K562 (cell line): ENCODE data around the gene KCNJ9. TPM values are rescaled to one million over a fixed set of nuclear protein-coding genes. Genes with fewer than 3 reads are reported as not detected.

Experiments
- ATAC-seq: fragments of 200-7000 bp; cut with Tn5 transposase; 3 replicates; pipeline ENCODE4 v1.9.1; 2020; ENCODE audit warnings: moderate library complexity
- BruUV-seq: library from RNA; stranded (reverse); fragments of 400-500 nt; replicated peaks from 2 replicates; lab custom pipeline; 2021; lab: Mats Ljungman, UMichigan
- CTCF ChIA-PET: fragments of 300-600 bp; formaldehyde crosslinking; extraction: SDS; loops from one replicate; lab custom pipeline; 2021; ENCODE audit warnings: low intra/inter-chr PET ratio; lab: Yijun Ruan, JAX
- POLR2A ChIA-PET: fragments of 300-600, 350-650 bp; sonication (Branson Sonifier 250); formaldehyde crosslinking; extraction: SDS; loops from one replicate; lab custom pipeline; 2021; ENCODE audit warnings: antibody characterized with exemption, inconsistent platforms; lab: Yijun Ruan, JAX
- DNase-seq, 4 experiments: peaks; one replicate each; pipeline versions ENCODE4 v3.0.0 to v3.0.0-alpha.2; 2011 to 2018; ENCODE audit warnings: low spot score in 3 of 4, mixed read lengths in 3 of 4; ENCODE audit errors: extremely low read depth in 1 of 4
- FAIRE-seq: peaks from 2 replicates; lab custom pipeline; 2011; peaks lifted over from hg19 to GRCh38; lab: Jason Lieb, UNC
- H2AFZ ChIP-seq: 2 replicates; pipeline ENCODE4 v1.6.0; 2011; ENCODE audit warnings: low read depth, low read length, control low read depth, inconsistent platforms
- H3K27ac ChIP-seq: fragments of 200-600 bp; 3 replicates; pipeline ENCODE4 v1.8.0; 2011; ENCODE audit warnings: low read depth, mild to moderate bottlenecking, control low read depth, inconsistent platforms, low read length, moderate library complexity, mixed read lengths; ENCODE audit errors: extremely low read depth
- H3K27me3 ChIP-seq, 2 experiments: fragments of 300-600 bp in 1 of 2; 2 replicates in 1 of 2; 3 replicates in 1 of 2; pipeline versions ENCODE4 v1.6.0 to v1.8.0; 2011; ENCODE audit warnings: inconsistent platforms in 2 of 2, low read length in 2 of 2, mild to moderate bottlenecking in 1 of 2, mixed read lengths in 1 of 2, moderate library complexity in 1 of 2; ENCODE audit not compliant: control insufficient read depth in 2 of 2, insufficient read depth in 2 of 2
- H3K36me3 ChIP-seq: fragments of 300-600 bp; 3 replicates; pipeline ENCODE4 v1.8.0; 2011; ENCODE audit warnings: mild to moderate bottlenecking, low read length, inconsistent platforms; ENCODE audit not compliant: control insufficient read depth, insufficient read depth
- H3K4me1 ChIP-seq, 2 experiments: fragments of 200-600 bp in 1 of 2; replicated peaks in 1 of 2; 2 replicates in 1 of 2; 3 replicates in 1 of 2; pipeline versions ENCODE4 v1.5.1 to v1.8.0; 2011; ENCODE audit warnings: inconsistent platforms in 2 of 2, low read length in 2 of 2, mild to moderate bottlenecking in 1 of 2, mixed read lengths in 1 of 2, moderate library complexity in 1 of 2; ENCODE audit not compliant: control insufficient read depth in 2 of 2, insufficient read depth in 2 of 2
- H3K4me2 ChIP-seq: 2 replicates; pipeline ENCODE4 v1.6.1; 2011; ENCODE audit warnings: low read length, control low read depth, inconsistent platforms, mixed read lengths; ENCODE audit not compliant: insufficient read depth
- H3K4me3 ChIP-seq: fragments of 200-600 bp; sonication (generic), shearing (Covaris generic); 2 replicates; pipeline ENCODE4 v1.5.1; 2016; ENCODE audit warnings: control low read depth, inconsistent platforms
- H3K79me2 ChIP-seq: fragments of 200-600 bp; 3 replicates; pipeline ENCODE4 v1.8.0; 2011; ENCODE audit warnings: low read length, inconsistent platforms; ENCODE audit not compliant: control insufficient read depth, insufficient read depth
- H3K9ac ChIP-seq, 2 experiments: 2 replicates each; pipeline versions ENCODE4 v1.6.0 to v1.6.1; 2011; ENCODE audit warnings: low read depth in 2 of 2, low read length in 2 of 2, control low read depth in 1 of 2, inconsistent platforms in 1 of 2, mild to moderate bottlenecking in 1 of 2, mixed read lengths in 1 of 2; ENCODE audit not compliant: insufficient read depth in 1 of 2
- H3K9me1 ChIP-seq: one replicate; pipeline ENCODE4 v1.6.0; 2011; ENCODE audit warnings: inconsistent platforms, mild to moderate bottlenecking, low read length, moderate library complexity; ENCODE audit not compliant: control insufficient read depth, insufficient read depth
- H3K9me3 ChIP-seq: replicated peaks from 2 replicates; pipeline ENCODE4 v1.5.1; 2011; ENCODE audit warnings: low read depth, low read length, inconsistent platforms; ENCODE audit not compliant: control insufficient read depth, insufficient read depth
- H4K20me1 ChIP-seq: replicated peaks from 2 replicates; pipeline ENCODE4 v1.6.1; 2011; ENCODE audit warnings: low read length, inconsistent platforms, mixed read lengths; ENCODE audit not compliant: control insufficient read depth, insufficient read depth
- E2F4 ChIP-seq: sonication (generic); formaldehyde crosslinking; IDR thresholded peaks from 2 replicates; pipeline ENCODE4 v1.8.0; 2022; ENCODE audit warnings: mild to moderate bottlenecking, low read depth, missing genetic modification reagents
- IFI16 ChIP-seq: fragments of 250-450 bp; sonication (Bioruptor Pico); IDR thresholded peaks from 2 replicates; pipeline ENCODE4 v2.1.2; 2022; ENCODE audit warnings: mild to moderate bottlenecking, inconsistent platforms
- L3MBTL2 ChIP-seq: fragments of 450-650 bp; IDR thresholded peaks from 2 replicates; pipeline ENCODE4 v1.6.1; 2016; ENCODE audit warnings: mild to moderate bottlenecking, moderate library complexity
- MAX ChIP-seq: sonication (generic); formaldehyde crosslinking; IDR thresholded peaks from 2 replicates; pipeline ENCODE4 v1.9.0; 2022; ENCODE audit warnings: mild to moderate bottlenecking, missing genetic modification reagents
- MAZ ChIP-seq, 2 experiments: fragments of 450-650 bp in 1 of 2; sonication (generic) in 1 of 2; formaldehyde crosslinking; IDR thresholded peaks in 1 of 2; conservative IDR thresholded peaks in 1 of 2; 2 replicates each; pipeline versions ENCODE4 v1.4.0 to v1.5.0; 2020; ENCODE audit warnings: mild to moderate bottlenecking in 1 of 2, missing genetic modification reagents in 1 of 2
- MGA ChIP-seq: fragments of 450-650 bp; IDR thresholded peaks from 2 replicates; pipeline ENCODE4 v1.6.1; 2016; ENCODE audit warnings: mild to moderate bottlenecking, moderate library complexity
- ZNF212 ChIP-seq: fragments of 450-650 bp; formaldehyde crosslinking; IDR thresholded peaks from 2 replicates; pipeline ENCODE4 v1.4.0; 2020; ENCODE audit warnings: mild to moderate bottlenecking
- WGBS: fragments of 100-300 bp; shearing (Covaris generic); methylation state at CpG from one replicate; pipeline ENCODE4 v1.1.6; 2016; ENCODE audit warnings: low coverage, mixed read lengths; ENCODE audit not compliant: insufficient coverage; ENCODE audit errors: missing lambda C conversion rate; 5-methylcytosine and 5-hydroxymethylcytosine counted together
- in situ Hi-C: fragments of 300-500 bp; cut with MboI; formaldehyde crosslinking; loops from 4 replicates; pipeline ENCODE4 v1.15.0; 2018; ENCODE audit warnings: inconsistent platforms, mixed read lengths
- intact Hi-C: fragments of 100-400 bp; cut with micrococcal nuclease; formaldehyde crosslinking; loops from 2 replicates; pipeline ENCODE4 v1.14.2; 2022
- polyA plus RNA-seq, 8 experiments: library from polyadenylated mRNA; depleted of rRNA in 4 of 8; stranded (reverse) in 5 of 8; unstranded in 3 of 8; fragments of >200 nt; fragmentation: Nextera tagmentation in 2 of 8; fragmentation: Illumina TruSeq in 1 of 8; extraction: Ambion mirVana in 2 of 8; extraction: Trizol in 1 of 8; gene quantifications; 2 replicates each; pipeline versions ENCODE4 v1.2.1 to v1.2.3, GENCODE V29; 2011 to 2014; ENCODE audit warnings: inconsistent platforms in 1 of 8, missing spikeins in 1 of 8
- total RNA-seq, 7 experiments: library from RNA; depleted of rRNA in 6 of 7; stranded (reverse); fragments of >200 nt in 6 of 7; fragmentation: Illumina TruSeq in 2 of 7; extraction: Trizol in 2 of 7; gene quantifications; 2 replicates each; pipeline versions ENCODE4 v1.2.1 to v1.2.3, GENCODE V29; 2011 to 2021; ENCODE audit warnings: low replicate concordance in 1 of 7

Gene KCNJ9
- total and polyA plus RNA-seq, 9 of the 15 experiments (the other 6 are each of a cell fraction or from before 2014, with no cell fraction given), result not detected

- Histone ChIP-seq H4K20me1 (peaks cover 4% of the 10 kb centered on the region; the same call in 1 of the 2 replicates), H2AFZ (peak overlapping the region; percentile 99), H3K9ac (peak overlapping the region; percentile 67 to 91), H3K27me3 (no peaks in the 10 kb centered on the region), H3K4me3 (peak overlapping the region; percentile 45), H3K9me1 (no peaks in the 10 kb centered on the region), H3K4me1 (peaks cover 18 to 35% of the 10 kb centered on the region in 2 experiments; a peak in 4 of 5 replicates), H3K9me3 (no peaks in the 10 kb centered on the region), H3K27ac (peak overlapping the region; percentile 71), H3K79me2 (no peaks in the 10 kb centered on the region), H3K36me3 (no peaks in the 10 kb centered on the region), H3K4me2 (peak overlapping the region; percentile 88)
- ATAC-seq (peak; percentile 96), FAIRE-seq (no peak), DNase-seq (peak; percentile 95 to 99 (median 98))
- WGBS, result 9% methylated on average over 12 of the region's 40 CpGs
- ChIA-PET CTCF (interaction anchor here (1.2 to 2.9 kb wide), 2 partner anchors 14 to 153 kb away, joined by 4 to 11 read pairs; no protein-coding TSS in a partner anchor), POLR2A (interaction anchor here (0.5 to 1.2 kb wide), 4 partner anchors 11 to 269 kb away, joined by 3 to 4 read pairs (median 3); no protein-coding TSS in a partner anchor)
- intact Hi-C loops, result no loop called here
- in situ Hi-C loops, result no loop called here
- BruUV-seq, result no TSS peak
- TF ChIP-seq MGA (peak; percentile 47), IFI16 (no peak), MAZ (CRISPR knock-in tag; conservative IDR thresholded peaks at IDR 0.05 in 1 of 2, IDR thresholded peaks at IDR 0.05 in 1 of 2) (peak; percentile 47 to 53; a peak in 2 of 4 replicates), MAX (CRISPR knock-in tag) (peak; percentile 22; the same call in 1 of the 2 replicates), E2F4 (CRISPR knock-in tag) (no peak), L3MBTL2 (peak; percentile 47; the same call in 1 of the 2 replicates), ZNF212 (CRISPR knock-in tag) (no peak)
Measured at GRCh38 chr1:160098852-160099561, 17.7 kb downstream of the KCNJ9 start.
